Natural killer cell (primary cell): ENCODE data around the gene TMEM218. TPM values are rescaled to one million over a fixed set of nuclear protein-coding genes. Genes with fewer than 3 reads are reported as not detected.

Experiments used
- ATAC-seq, 3 donors: fragments of 150-1000 bp in 2 of 3; fragments of 200-7000 bp in 1 of 3; cut with Tn5 transposase; 1 replicate in 1 of 3; 2 replicates in 2 of 3; pipeline ENCODE4 v1.10.0; 2021; ENCODE audit warnings: mild to moderate bottlenecking in 2 of 3, moderate library complexity in 2 of 3
- DNase-seq, 2 donors: peaks; one replicate each; pipeline versions ENCODE4 v3.0.0 to v3.0.0-alpha.2; 2013 to 2021; ENCODE audit warnings: mixed read lengths in 1 of 2
- H3K27ac ChIP-seq: one replicate; pipeline ENCODE4 v1.5.1; 2013; ENCODE audit warnings: mild to moderate bottlenecking, low read length
- H3K27me3 ChIP-seq: one replicate; pipeline ENCODE4 v1.6.1; 2013; ENCODE audit warnings: low read length; ENCODE audit not compliant: control insufficient read depth, insufficient read depth
- H3K36me3 ChIP-seq: one replicate; pipeline ENCODE4 v1.6.1; 2013; ENCODE audit warnings: low read length; ENCODE audit not compliant: control insufficient read depth, insufficient read depth
- H3K4me1 ChIP-seq: one replicate; pipeline ENCODE4 v1.6.1; 2013; ENCODE audit warnings: low read length; ENCODE audit not compliant: control insufficient read depth, insufficient read depth
- H3K4me3 ChIP-seq: one replicate; pipeline ENCODE4 v1.5.1; 2013; ENCODE audit warnings: low read length
- H3K9me3 ChIP-seq: one replicate; pipeline ENCODE4 v1.6.1; 2013; ENCODE audit warnings: low read length; ENCODE audit not compliant: control insufficient read depth, insufficient read depth
- H3K27ac Mint-ChIP-seq, 2 donors: one replicate each; pipeline ENCODE4 v1.8.0; 2022; ENCODE audit warnings: mild to moderate bottlenecking in 2 of 2, mixed read lengths in 2 of 2, moderate library complexity in 1 of 2
- H3K27me3 Mint-ChIP-seq, 2 donors: one replicate each; pipeline ENCODE4 v1.8.0; 2022; ENCODE audit warnings: low read depth in 2 of 2, mixed read lengths in 2 of 2
- H3K36me3 Mint-ChIP-seq: one replicate; pipeline ENCODE4 v1.8.0; 2022; ENCODE audit warnings: mixed read lengths
- H3K4me1 Mint-ChIP-seq, 2 donors: one replicate each; pipeline ENCODE4 v1.8.0; 2022; ENCODE audit warnings: mixed read lengths in 2 of 2
- H3K4me3 Mint-ChIP-seq: one replicate; pipeline ENCODE4 v1.8.0; 2022; ENCODE audit warnings: mild to moderate bottlenecking, moderate library complexity, mixed read lengths
- H3K9me3 Mint-ChIP-seq, 2 donors: one replicate each; pipeline ENCODE4 v1.8.0; 2022; ENCODE audit warnings: mixed read lengths in 2 of 2
- WGBS: methylation state at CpG from one replicate; pipeline ENCODE4 v1.1.7; 2013; ENCODE audit warnings: missing lambda C conversion rate; ENCODE audit not compliant: insufficient coverage; 5-methylcytosine and 5-hydroxymethylcytosine counted together
- intact Hi-C: fragments of 100-400 bp; cut with micrococcal nuclease; formaldehyde crosslinking; loops from one replicate; pipeline ENCODE4 v1.14.2; 2022
- total RNA-seq, 4 donors: library from RNA; stranded (reverse); fragments of 120-200 nt in 1 of 4; gene quantifications; one replicate each; pipeline versions ENCODE4 v1.2.3 to v1.2.4, GENCODE V29; 2013 to 2022
- TF ChIP-seq, protein P1 (sequence below): fragments of 200-600 bp; IDR thresholded peaks from one replicate; pipeline ENCODE4 v1.8.0; 2022; ENCODE audit warnings: antibody characterized with exemption

TMEM218 gene
- total RNA-seq, 3 donors from 2014 or later (not counting 1 experiment from before 2014, with no cell fraction given): 10.0 to 14.2 (median 12.1) TPM

DNA sequence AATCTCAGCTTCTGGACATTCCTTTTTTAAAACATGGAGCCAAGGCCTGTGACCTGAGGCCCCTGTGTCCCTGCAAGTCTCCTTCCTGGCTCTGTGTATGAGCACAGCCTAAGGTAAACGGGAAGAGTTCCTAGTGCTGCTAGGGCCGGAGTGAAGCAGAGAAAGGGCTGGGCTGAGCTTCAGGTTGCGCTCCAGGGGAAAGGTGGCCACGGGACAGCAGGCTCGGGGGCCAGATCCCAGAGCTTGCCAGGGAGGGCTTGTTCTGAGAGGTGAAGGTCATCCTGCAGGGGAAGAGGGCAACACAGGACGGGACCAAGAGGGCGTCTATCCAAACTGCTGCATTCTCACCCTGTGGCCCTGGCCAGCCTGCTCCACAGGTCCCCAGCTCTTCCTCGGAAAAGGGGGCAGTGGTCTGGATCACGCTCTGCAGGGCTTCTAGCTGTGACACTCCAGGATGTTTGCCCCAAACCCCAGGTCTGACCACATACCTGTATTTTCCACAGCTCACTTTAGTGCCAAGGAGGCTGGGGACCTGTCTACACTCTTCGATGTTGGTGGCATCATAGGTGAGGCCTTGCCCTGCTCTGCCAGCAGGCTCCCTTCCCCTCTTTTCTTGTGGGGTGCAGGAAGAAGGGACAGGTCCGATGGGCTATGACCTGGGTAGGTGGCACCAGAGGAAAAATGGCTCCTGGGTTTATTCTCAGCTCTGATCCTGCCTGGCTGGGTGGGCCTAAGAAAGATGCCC, 27.9 kb downstream of the TMEM218 start:
- H3K4me3 ChIP-seq: no peak overlapping the region
- Mint-ChIP-seq H3K4me3 (no peak overlapping the region), H3K36me3 (no peaks in the 10 kb centered on the region), H3K27ac (no peak overlapping the region), H3K27me3 (no peaks in the 10 kb centered on the region), H3K9me3 (no peaks in the 10 kb centered on the region), H3K4me1 (no peaks in the 10 kb centered on the region)
- H3K9me3 ChIP-seq: no peaks in the 10 kb centered on the region
- no peaks in the 10 kb centered on the region for H3K27me3 ChIP-seq
- intact Hi-C loops: no loop called here
- H3K4me1 ChIP-seq: no peaks in the 10 kb centered on the region
- no peak overlapping the region for H3K27ac ChIP-seq
- WGBS: 86% methylated on average over 11 of the region's 11 CpGs
- H3K36me3 ChIP-seq: no peaks in the 10 kb centered on the region
- no peak for DNase-seq
- ATAC-seq: no peak
- TF ChIP-seq, protein P1, sequence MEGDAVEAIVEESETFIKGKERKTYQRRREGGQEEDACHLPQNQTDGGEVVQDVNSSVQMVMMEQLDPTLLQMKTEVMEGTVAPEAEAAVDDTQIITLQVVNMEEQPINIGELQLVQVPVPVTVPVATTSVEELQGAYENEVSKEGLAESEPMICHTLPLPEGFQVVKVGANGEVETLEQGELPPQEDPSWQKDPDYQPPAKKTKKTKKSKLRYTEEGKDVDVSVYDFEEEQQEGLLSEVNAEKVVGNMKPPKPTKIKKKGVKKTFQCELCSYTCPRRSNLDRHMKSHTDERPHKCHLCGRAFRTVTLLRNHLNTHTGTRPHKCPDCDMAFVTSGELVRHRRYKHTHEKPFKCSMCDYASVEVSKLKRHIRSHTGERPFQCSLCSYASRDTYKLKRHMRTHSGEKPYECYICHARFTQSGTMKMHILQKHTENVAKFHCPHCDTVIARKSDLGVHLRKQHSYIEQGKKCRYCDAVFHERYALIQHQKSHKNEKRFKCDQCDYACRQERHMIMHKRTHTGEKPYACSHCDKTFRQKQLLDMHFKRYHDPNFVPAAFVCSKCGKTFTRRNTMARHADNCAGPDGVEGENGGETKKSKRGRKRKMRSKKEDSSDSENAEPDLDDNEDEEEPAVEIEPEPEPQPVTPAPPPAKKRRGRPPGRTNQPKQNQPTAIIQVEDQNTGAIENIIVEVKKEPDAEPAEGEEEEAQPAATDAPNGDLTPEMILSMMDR: no peak

DNA sequence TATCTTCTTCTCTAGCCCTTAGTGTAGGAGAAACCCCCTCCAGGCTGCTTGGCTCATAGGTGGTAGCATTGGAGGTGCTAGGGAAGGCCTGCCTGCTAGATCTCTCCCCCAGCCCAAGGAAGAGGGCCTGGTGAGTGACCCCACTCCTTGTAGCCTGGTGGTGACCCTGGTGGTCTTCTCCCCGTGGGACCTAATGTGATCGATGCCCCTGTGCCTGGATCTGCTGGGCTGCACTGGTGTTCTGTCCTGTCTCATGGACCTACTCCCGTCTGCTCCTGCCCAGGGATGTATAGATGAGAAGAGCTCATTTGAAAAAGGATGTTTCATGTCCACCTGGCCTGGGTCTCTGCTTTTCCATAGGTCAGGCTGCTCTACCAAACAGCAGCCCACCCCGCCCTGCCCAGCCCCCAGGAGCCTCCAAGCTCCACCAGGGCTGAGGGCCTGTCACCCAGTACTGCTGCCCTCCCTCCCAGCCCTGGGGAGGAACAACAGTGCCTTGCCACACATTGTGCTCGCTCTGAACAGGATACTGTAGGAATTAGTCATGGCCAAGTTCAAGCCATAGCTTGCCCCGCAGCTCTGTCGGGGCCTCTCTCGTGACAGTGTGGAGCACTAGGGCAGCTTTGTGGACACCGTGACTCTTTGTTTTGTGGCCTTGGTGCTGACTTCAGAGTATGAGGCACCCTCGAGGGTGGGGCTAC, 28.7 kb downstream of the TMEM218 start:
- Histone ChIP-seq H3K27ac (no peak overlapping the region), H3K27me3 (no peaks in the 10 kb centered on the region), H3K36me3 (no peaks in the 10 kb centered on the region), H3K9me3 (no peaks in the 10 kb centered on the region), H3K4me3 (no peak overlapping the region), H3K4me1 (no peaks in the 10 kb centered on the region)
- H3K27ac Mint-ChIP-seq: no peak overlapping the region
- DNase-seq (no peak), ATAC-seq (no peak)
- intact Hi-C loops: no loop called here
- H3K4me1 Mint-ChIP-seq: no peaks in the 10 kb centered on the region
- H3K27me3 Mint-ChIP-seq: peaks cover 0 to 3% of the 10 kb centered on the region in 2 donors
- no peaks in the 10 kb centered on the region for H3K36me3 Mint-ChIP-seq
- 86% methylated on average over 10 of the region's 10 CpGs for WGBS
- TF ChIP-seq, protein P1: no peak
- H3K4me3 Mint-ChIP-seq: no peak overlapping the region
- H3K9me3 Mint-ChIP-seq: no peaks in the 10 kb centered on the region

DNA sequence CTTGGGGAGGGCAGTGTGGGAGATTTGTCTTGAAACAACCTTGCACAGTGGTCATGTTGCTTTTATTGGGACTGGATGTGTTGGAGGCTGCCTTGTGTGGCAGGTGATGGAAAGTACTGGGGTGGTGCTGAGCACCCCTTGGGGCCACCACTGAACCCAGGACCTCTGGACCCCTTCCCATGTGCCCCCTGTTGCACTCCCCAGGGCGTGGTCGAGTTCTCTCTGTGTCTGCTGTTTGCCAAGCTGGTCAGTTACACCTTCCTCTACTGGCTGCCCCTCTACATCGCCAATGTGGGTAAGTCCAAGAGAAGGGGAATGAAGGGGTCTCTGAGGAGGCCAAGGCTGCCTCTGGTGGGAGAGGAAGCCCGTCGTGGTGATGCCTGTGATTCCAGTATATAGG, 29.4 kb downstream of the TMEM218 start:
- peaks cover 0 to 3% of the 10 kb centered on the region in 2 donors for H3K27me3 Mint-ChIP-seq
- intact Hi-C loops: no loop called here
- H3K4me1 ChIP-seq: no peaks in the 10 kb centered on the region

More for the DNA sequence above, 29.4 kb downstream of the TMEM218 start:
- H3K4me1 Mint-ChIP-seq: no peaks in the 10 kb centered on the region
- no peak for ATAC-seq
- no peaks in the 10 kb centered on the region for H3K36me3 Mint-ChIP-seq
- H3K9me3 Mint-ChIP-seq: no peaks in the 10 kb centered on the region
- no peak overlapping the region for H3K27ac Mint-ChIP-seq
- DNase-seq: no peak
- TF ChIP-seq, protein P1: no peak
- Histone ChIP-seq H3K27me3 (no peaks in the 10 kb centered on the region), H3K9me3 (no peaks in the 10 kb centered on the region), H3K36me3 (no peaks in the 10 kb centered on the region), H3K27ac (no peak overlapping the region), H3K4me3 (no peak overlapping the region)
- H3K4me3 Mint-ChIP-seq: no peak overlapping the region
- WGBS: 87% methylated on average over 5 of the region's 5 CpGs
